ENCODE data around the gene FNDC10.

GRCh38 chr1:1599935-1600860 is at the start of gene FNDC10:
- TF ChIP-seq POLR2A (IDR thresholded peaks at IDR 0.05; ENCODE audit: low read length): no peak
- no peak for TF ChIP-seq GATA1 (IDR thresholded peaks at IDR 0.05; ENCODE audit: low read depth, low read length)

Data from erythroblast (primary cell).